ENCODE results near the gene TCF20. TPM values are rescaled to one million over a fixed set of nuclear protein-coding genes. Genes with fewer than 3 reads are reported as not detected.

The TCF20 gene
- total RNA-seq, 1 donor from 2014 or later: 38.8 TPM

- intact Hi-C loops (cut with DNase I): no loop called here
- no peak overlapping the region for H3K27ac ChIP-seq
- TF ChIP-seq CTCF (IDR thresholded peaks at IDR 0.05): no peak
- H3K9me3 ChIP-seq: no peaks in the 10 kb centered on the region
- H3K4me3 ChIP-seq: no peak overlapping the region
- no peaks in the 10 kb centered on the region for H3K4me1 ChIP-seq
- DNase-seq (no peak), ATAC-seq (no peak)
- H3K27me3 ChIP-seq (ENCODE audit: low read depth): no peaks in the 10 kb centered on the region
- H3K36me3 ChIP-seq: no peaks in the 10 kb centered on the region
Observed at GRCh38 chr22:42249831-42250230, 20.6 kb downstream of the TCF20 start.

GRCh38 chr22:42248995-42249394, 21.5 kb downstream of the TCF20 start:
- ATAC-seq (no peak), DNase-seq (no peak)
- intact Hi-C loops (cut with DNase I): no loop called here
- H3K27ac ChIP-seq: no peak overlapping the region
- no peak for TF ChIP-seq CTCF (IDR thresholded peaks at IDR 0.05)
- H3K9me3 ChIP-seq: no peaks in the 10 kb centered on the region
- no peaks in the 10 kb centered on the region for H3K4me1 ChIP-seq
- no peaks in the 10 kb centered on the region for H3K27me3 ChIP-seq (ENCODE audit: low read depth)
- no peaks in the 10 kb centered on the region for H3K36me3 ChIP-seq
- no peak overlapping the region for H3K4me3 ChIP-seq

DNA sequence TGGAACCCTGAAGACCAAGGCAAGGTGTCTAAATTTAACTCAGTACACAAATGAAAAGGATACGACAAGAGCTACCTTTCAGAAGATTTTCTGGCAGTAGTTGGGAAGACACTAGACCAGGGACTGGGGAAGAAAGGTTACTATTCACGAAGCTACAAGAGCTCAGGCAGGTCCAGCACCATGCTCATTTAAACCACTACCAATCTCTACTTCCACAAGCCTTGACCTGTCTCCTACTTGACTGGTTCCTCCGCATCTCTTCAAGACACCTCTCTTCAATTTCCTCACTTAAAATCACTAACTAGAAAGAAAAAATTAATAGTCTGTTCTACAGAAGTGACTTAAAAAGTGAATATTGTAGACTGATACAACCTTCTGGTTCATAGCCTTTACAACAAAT, 22.9 kb downstream of the TCF20 start:
- no peak for TF ChIP-seq CTCF (IDR thresholded peaks at IDR 0.05)
- intact Hi-C loops (cut with DNase I): no loop called here
- ATAC-seq (no peak), DNase-seq (no peak)
- no peaks in the 10 kb centered on the region for H3K27me3 ChIP-seq (ENCODE audit: low read depth)
- no peaks in the 10 kb centered on the region for H3K4me1 ChIP-seq
- no peak overlapping the region for H3K4me3 ChIP-seq
- no peak overlapping the region for H3K27ac ChIP-seq
- no peaks in the 10 kb centered on the region for H3K36me3 ChIP-seq
- H3K9me3 ChIP-seq: no peaks in the 10 kb centered on the region

- ATAC-seq: no peak
Observed at GRCh38 chr22:42243802-42244060, 26.7 kb downstream of the TCF20 start.

GRCh38 chr22:42236848-42237247, 33.6 kb downstream of the TCF20 start:
- intact Hi-C loops (cut with DNase I): no loop called here
- Histone ChIP-seq H3K36me3 (no peaks in the 10 kb centered on the region), H3K4me3 (no peak overlapping the region), H3K9me3 (peaks cover 11% of the 10 kb centered on the region), H3K27me3 (ENCODE audit: low read depth) (no peaks in the 10 kb centered on the region), H3K4me1 (no peaks in the 10 kb centered on the region), H3K27ac (no peak overlapping the region)
- TF ChIP-seq CTCF (IDR thresholded peaks at IDR 0.05): no peak
- no peak for ATAC-seq
- no peak for DNase-seq

More at GRCh38 chr22:42243802-42244060, 26.7 kb downstream of the TCF20 start:
- Histone ChIP-seq H3K36me3 (no peaks in the 10 kb centered on the region), H3K27ac (no peak overlapping the region), H3K4me3 (no peak overlapping the region), H3K4me1 (no peaks in the 10 kb centered on the region), H3K27me3 (ENCODE audit: low read depth) (no peaks in the 10 kb centered on the region), H3K9me3 (no peaks in the 10 kb centered on the region)
- TF ChIP-seq CTCF (IDR thresholded peaks at IDR 0.05): no peak
- intact Hi-C loops (cut with DNase I): no loop called here
- no peak for DNase-seq

DNA sequence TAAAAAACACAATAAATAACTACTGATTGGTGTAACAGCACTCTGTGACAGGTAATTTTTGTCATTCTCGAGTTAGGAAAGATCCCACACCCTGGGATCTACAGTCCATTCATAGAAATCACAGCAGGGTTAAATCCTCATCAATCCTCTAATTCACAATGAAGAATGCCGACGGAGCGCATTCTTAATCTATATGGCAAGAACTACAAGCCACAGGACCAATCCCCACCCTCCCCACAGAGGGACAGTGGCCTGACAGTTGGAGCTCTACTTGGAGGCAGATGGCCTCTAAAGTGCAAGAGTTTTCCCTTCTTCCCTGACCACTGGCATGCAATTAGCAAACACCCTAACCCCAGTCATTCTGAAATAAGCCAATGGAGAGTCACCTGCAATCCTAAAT, 34.2 kb downstream of the TCF20 start:
- Histone ChIP-seq H3K36me3 (no peaks in the 10 kb centered on the region), H3K4me1 (no peaks in the 10 kb centered on the region), H3K27me3 (ENCODE audit: low read depth) (no peaks in the 10 kb centered on the region), H3K27ac (no peak overlapping the region), H3K9me3 (peaks cover 11% of the 10 kb centered on the region), H3K4me3 (no peak overlapping the region)
- no peak for TF ChIP-seq CTCF (IDR thresholded peaks at IDR 0.05)
- no peak for ATAC-seq
- intact Hi-C loops (cut with DNase I): no loop called here
- DNase-seq: no peak
